Parathyroid adenoma (tissue), 2 donors: ENCODE data around the gene FAM131A.

Source experiments
- H2AFZ ChIP-seq: fragments of 300-600 bp; sonication (generic); one replicate; pipeline ENCODE4 v1.7.0; 2017; ENCODE audit warnings: antibody characterized with exemption, mild to moderate bottlenecking
- H3K27ac ChIP-seq: fragments of 300-600 bp; sonication (generic); one replicate; pipeline ENCODE4 v1.7.0; 2017
- H3K27me3 ChIP-seq: fragments of 300-600 bp; sonication (generic); one replicate; pipeline ENCODE4 v1.7.0; 2017; ENCODE audit warnings: low read length; ENCODE audit not compliant: control insufficient read depth, insufficient read depth
- H3K36me3 ChIP-seq: fragments of 300-600 bp; sonication (generic); one replicate; pipeline ENCODE4 v1.7.0; 2017; ENCODE audit warnings: low read length; ENCODE audit not compliant: control insufficient read depth, insufficient read depth
- H3K4me1 ChIP-seq: fragments of 300-600 bp; sonication (generic); one replicate; pipeline ENCODE4 v1.7.0; 2017; ENCODE audit warnings: control low read depth
- H3K4me2 ChIP-seq: fragments of 300-600 bp; sonication (generic); one replicate; pipeline ENCODE4 v1.7.0; 2017; ENCODE audit warnings: low read length
- H3K4me3 ChIP-seq: fragments of 300-600 bp; sonication (generic); one replicate; pipeline ENCODE4 v1.7.0; 2017; ENCODE audit warnings: low read depth, low read length
- H3K79me2 ChIP-seq: fragments of 300-600 bp; sonication (generic); one replicate; pipeline ENCODE4 v1.7.0; 2017; ENCODE audit warnings: control low read depth
- H3K9ac ChIP-seq: fragments of 300-600 bp; sonication (generic); one replicate; pipeline ENCODE4 v1.7.0; 2017; ENCODE audit warnings: mild to moderate bottlenecking
- H3K9me3 ChIP-seq: fragments of 300-600 bp; sonication (generic); one replicate; pipeline ENCODE4 v1.7.0; 2017; ENCODE audit warnings: low read length; ENCODE audit not compliant: control insufficient read depth
- CTCF ChIP-seq: fragments of 300-600 bp; sonication (generic); IDR thresholded peaks from one replicate; pipeline ENCODE4 v1.7.0; 2017; ENCODE audit warnings: antibody characterized with exemption, mild to moderate bottlenecking
- donor health status: primary hyperparathyroidism.

FAM131A gene

GRCh38 chr3:184379358-184380184 is 42.2 kb downstream of the FAM131A start, which contains the start of gene CHRD:
Gene CHRD (plus strand): TSS chr3:184380054. CDS start chr3:184380319, 265 bp downstream.
- no peaks in the 10 kb centered on the region for H3K27me3 ChIP-seq
- no peaks in the 10 kb centered on the region for H3K79me2 ChIP-seq
- H3K4me2 ChIP-seq: peak within 1 kb of the TSS; percentile 51
- no peak for TF ChIP-seq CTCF
- H3K27ac ChIP-seq: peak within 1 kb of the TSS; percentile 42
- H3K9me3 ChIP-seq: no peaks in the 10 kb centered on the region
- no peak within 1 kb of the TSS for H3K4me3 ChIP-seq
- no peak within 1 kb of the TSS for H3K9ac ChIP-seq
- no peaks in the 10 kb centered on the region for H3K36me3 ChIP-seq
- no peaks in the 10 kb centered on the region for H3K4me1 ChIP-seq
- peak within 1 kb of the TSS; percentile 73 for H2AFZ ChIP-seq

- Histone ChIP-seq H2AFZ (peak overlapping the region; percentile 73), H3K4me1 (no peaks in the 10 kb centered on the region), H3K27me3 (no peaks in the 10 kb centered on the region), H3K36me3 (no peaks in the 10 kb centered on the region), H3K4me2 (peak overlapping the region; percentile 51), H3K79me2 (no peaks in the 10 kb centered on the region), H3K27ac (no peak overlapping the region), H3K9me3 (no peaks in the 10 kb centered on the region), H3K4me3 (no peak overlapping the region), H3K9ac (no peak overlapping the region)
- TF ChIP-seq CTCF: no peak
These were observed 42.8 kb downstream of the FAM131A start for GRCh38 chr3:184380185-184380626.

GRCh38 chr3:184380627-184381260 is 43.3 kb downstream of the FAM131A start:
- no peaks in the 10 kb centered on the region for H3K27me3 ChIP-seq
- H3K9ac ChIP-seq: no peak overlapping the region
- no peaks in the 10 kb centered on the region for H3K4me1 ChIP-seq
- peak overlapping the region; percentile 72 for H2AFZ ChIP-seq
- H3K27ac ChIP-seq: no peak overlapping the region
- no peak for TF ChIP-seq CTCF
- H3K9me3 ChIP-seq: no peaks in the 10 kb centered on the region
- no peaks in the 10 kb centered on the region for H3K36me3 ChIP-seq
- no peak overlapping the region for H3K4me3 ChIP-seq
- no peaks in the 10 kb centered on the region for H3K79me2 ChIP-seq
- H3K4me2 ChIP-seq: peak overlapping the region; percentile 34

GRCh38 chr3:184381261-184382224 is 44.1 kb downstream of the FAM131A start:
- no peak overlapping the region for H3K4me3 ChIP-seq
- no peaks in the 10 kb centered on the region for H3K27me3 ChIP-seq
- H3K79me2 ChIP-seq: no peaks in the 10 kb centered on the region
- TF ChIP-seq CTCF: no peak
- H3K4me1 ChIP-seq: no peaks in the 10 kb centered on the region
- no peak overlapping the region for H3K9ac ChIP-seq
- no peaks in the 10 kb centered on the region for H3K9me3 ChIP-seq
- H2AFZ ChIP-seq: peak overlapping the region; percentile 72
- H3K4me2 ChIP-seq: peak overlapping the region; percentile 34
- no peak overlapping the region for H3K27ac ChIP-seq
- no peaks in the 10 kb centered on the region for H3K36me3 ChIP-seq
